ENCODE measurements around the gene TTYH1. TPM values are rescaled to one million over a fixed set of nuclear protein-coding genes. Genes with fewer than 3 reads are reported as not detected.

Gene TTYH1
- total RNA-seq, 1 donor from 2014 or later = 207 TPM

- no peak for DNase-seq (ENCODE audit: low read depth, low spot score)
- H3K4me3 Mint-ChIP-seq = no peak overlapping the region
- peaks cover 4% of the 10 kb centered on the region for H3K4me1 Mint-ChIP-seq
- no peak for TF ChIP-seq CTCF (conservative IDR thresholded peaks at IDR 0.05)
- no peak overlapping the region for H3K27ac Mint-ChIP-seq (ENCODE audit: unreplicated experiment)
- no peaks in the 10 kb centered on the region for H3K9me3 Mint-ChIP-seq
- peaks cover 51% of the 10 kb centered on the region for H3K27me3 Mint-ChIP-seq (ENCODE audit: low read depth)
- no peaks in the 10 kb centered on the region for H3K36me3 Mint-ChIP-seq (ENCODE audit: low read depth)
These were observed 64.8 kb downstream of the TTYH1 start for GRCh38 chr19:54480051-54480450.

- H3K4me1 Mint-ChIP-seq = peaks cover 4% of the 10 kb centered on the region
- no peak overlapping the region for H3K27ac Mint-ChIP-seq (ENCODE audit: unreplicated experiment)
- no peak overlapping the region for H3K4me3 Mint-ChIP-seq
- TF ChIP-seq CTCF (conservative IDR thresholded peaks at IDR 0.05) = peak; percentile 77
- DNase-seq (ENCODE audit: low read depth, low spot score) = peak; percentile 74
- H3K27me3 Mint-ChIP-seq (ENCODE audit: low read depth) = peaks cover 59% of the 10 kb centered on the region
- no peaks in the 10 kb centered on the region for H3K36me3 Mint-ChIP-seq (ENCODE audit: low read depth)
- H3K9me3 Mint-ChIP-seq = no peaks in the 10 kb centered on the region
These were observed 66.2 kb downstream of the TTYH1 start for GRCh38 chr19:54481326-54481930.

GRCh38 chr19:54482889-54483288, 67.6 kb downstream of the TTYH1 start:
- Mint-ChIP-seq H3K4me3 (no peak overlapping the region), H3K27ac (ENCODE audit: unreplicated experiment) (no peak overlapping the region), H3K9me3 (no peaks in the 10 kb centered on the region), H3K27me3 (ENCODE audit: low read depth) (peaks cover 51% of the 10 kb centered on the region), H3K36me3 (ENCODE audit: low read depth) (no peaks in the 10 kb centered on the region), H3K4me1 (peaks cover 4% of the 10 kb centered on the region)
- TF ChIP-seq CTCF (conservative IDR thresholded peaks at IDR 0.05) = no peak
- no peak for DNase-seq (ENCODE audit: low read depth, low spot score)

- Mint-ChIP-seq H3K36me3 (ENCODE audit: low read depth) (no peaks in the 10 kb centered on the region), H3K4me3 (no peak overlapping the region), H3K27ac (ENCODE audit: unreplicated experiment) (no peak overlapping the region), H3K4me1 (no peaks in the 10 kb centered on the region), H3K9me3 (no peaks in the 10 kb centered on the region), H3K27me3 (ENCODE audit: low read depth) (peaks cover 52% of the 10 kb centered on the region)
- no peak for DNase-seq (ENCODE audit: low read depth, low spot score)
- TF ChIP-seq CTCF (conservative IDR thresholded peaks at IDR 0.05) = no peak
These were observed 69.2 kb downstream of the TTYH1 start for GRCh38 chr19:54484451-54484850.

- no peak for DNase-seq (ENCODE audit: low read depth, low spot score)
- Mint-ChIP-seq H3K36me3 (ENCODE audit: low read depth) (no peaks in the 10 kb centered on the region), H3K27ac (ENCODE audit: unreplicated experiment) (no peak overlapping the region), H3K4me1 (no peaks in the 10 kb centered on the region), H3K4me3 (no peak overlapping the region), H3K27me3 (ENCODE audit: low read depth) (peaks cover 60% of the 10 kb centered on the region), H3K9me3 (no peaks in the 10 kb centered on the region)
- no peak for TF ChIP-seq CTCF (conservative IDR thresholded peaks at IDR 0.05)
These were observed 70.6 kb downstream of the TTYH1 start for GRCh38 chr19:54485851-54486250.

Other genes starting within 250 kb of the TTYH1 start
- gene TMC4, start 242.3 kb upstream of the TTYH1 start, total RNA-seq = 0.28 TPM in 1 of 2 replicates, not detected in the other
- 74.2 and 76.5 TPM in 2 replicates for gene MBOAT7, start 225.9 kb upstream of the TTYH1 start, total RNA-seq
- gene TSEN34, start 224.2 kb upstream of the TTYH1 start, total RNA-seq = 66.2 and 67.9 TPM in 2 replicates
- 1,439 and 1,464 TPM in 2 replicates for gene RPS9, start 214.6 kb upstream of the TTYH1 start, total RNA-seq
- gene LILRB3, start 192.5 kb upstream of the TTYH1 start, total RNA-seq = not detected in 2 replicates
- gene LILRA6, start 172.7 kb upstream of the TTYH1 start, total RNA-seq = not detected in 2 replicates
- gene LILRB5, start 158.2 kb upstream of the TTYH1 start, total RNA-seq = not detected in 2 replicates
- not detected in 2 replicates for gene LILRB2, start 134.4 kb upstream of the TTYH1 start, total RNA-seq
- not detected in 2 replicates for gene LILRA5, start 102.3 kb upstream of the TTYH1 start, total RNA-seq
- gene LILRA4, start 76.3 kb upstream of the TTYH1 start, total RNA-seq = not detected in 2 replicates
- gene LAIR1, start 50.5 kb upstream of the TTYH1 start, total RNA-seq = not detected in 2 replicates
- gene LENG8, start 33.7 kb downstream of the TTYH1 start, total RNA-seq = 157 and 161 TPM in 2 replicates
- gene LENG9, start 48.3 kb downstream of the TTYH1 start, total RNA-seq = 2.5 and 3.0 TPM in 2 replicates
- gene CDC42EP5, start 57.8 kb downstream of the TTYH1 start, total RNA-seq = 6.7 and 7.7 TPM in 2 replicates
- not detected in 2 replicates for gene LAIR2, start 87.4 kb downstream of the TTYH1 start, total RNA-seq
- gene LILRA2, start 158.3 kb downstream of the TTYH1 start, total RNA-seq = not detected in 2 replicates
- gene LILRA1, start 178.2 kb downstream of the TTYH1 start, total RNA-seq = not detected in 2 replicates
- not detected in 2 replicates for gene LILRB1, start 215.0 kb downstream of the TTYH1 start, total RNA-seq
- not detected in 2 replicates for gene LILRB4, start 247.5 kb downstream of the TTYH1 start, total RNA-seq

Data from neural crest cell (in vitro differentiated cells).